Psoas muscle (tissue), 8 donors: ENCODE results near the gene ARFGAP1. TPM values are rescaled to one million over a fixed set of nuclear protein-coding genes. Genes with fewer than 3 reads are reported as not detected.

Source experiments
- ATAC-seq, 4 donors: fragments of 200-7000 bp; cut with Tn5 transposase; one replicate each; pipeline ENCODE4 v1.9.1; 2020; ENCODE audit warnings: moderate library complexity in 3 of 4, mild to moderate bottlenecking in 2 of 4
- DNase-seq, 2 donors: peaks; one replicate each; pipeline ENCODE4 v3.0.0-alpha.2; 2020
- H3K27ac ChIP-seq: fragments of 200-600 bp; one replicate; pipeline ENCODE4 v1.8.0; 2022
- H3K27me3 ChIP-seq, 3 donors: fragments of 200-600 bp in 1 of 3; one replicate each; pipeline versions ENCODE4 v1.6.1 to v1.8.0; 2013 to 2022; ENCODE audit warnings: low read length in 2 of 3, mild to moderate bottlenecking in 2 of 3, moderate library complexity in 1 of 3; ENCODE audit not compliant: insufficient read depth in 3 of 3
- H3K36me3 ChIP-seq, 2 donors: fragments of 200-600 bp in 1 of 2; one replicate each; pipeline versions ENCODE4 v1.6.1 to v1.8.0; 2013 to 2022; ENCODE audit warnings: low read depth in 1 of 2, mild to moderate bottlenecking in 1 of 2, moderate library complexity in 1 of 2; ENCODE audit not compliant: insufficient read depth in 1 of 2
- H3K4me1 ChIP-seq: fragments of 200-600 bp; one replicate; pipeline ENCODE4 v1.8.0; 2022
- H3K4me3 ChIP-seq: fragments of 200-600 bp; one replicate; pipeline ENCODE4 v1.8.0; 2022; ENCODE audit warnings: mild to moderate bottlenecking
- H3K9me3 ChIP-seq: fragments of 200-600 bp; one replicate; pipeline ENCODE4 v1.8.0; 2022
- WGBS, 3 donors: extraction: QIAGEN DNeasy Blood & Tissue Kit; methylation state at CpG; one replicate each; pipeline versions ENCODE4 v1.1.6 to v1.1.7; 2013; 5-methylcytosine and 5-hydroxymethylcytosine counted together
- intact Hi-C, 2 donors: fragments of 100-400 bp; cut with DNase I; formaldehyde crosslinking; loops; one replicate each; pipeline versions ENCODE4 v1.11.0 to v1.14.2; 2022
- polyA plus RNA-seq, 3 donors: library from polyadenylated mRNA; stranded (reverse); fragments of 200-250 nt; gene quantifications; one replicate each; pipeline ENCODE4 v1.2.3, GENCODE V29; 2013
- total RNA-seq, 4 donors: library from RNA; stranded (reverse); fragmentation: NEBNext Ultra II Directional in 2 of 4; extraction: Animal tissue kit (Norgen Biotek cat#: 25700) in 2 of 4; gene quantifications; one replicate each; pipeline versions ENCODE4 v1.2.1 to v1.2.4, GENCODE V29; 2021 to 2023
- TF ChIP-seq, protein P1 (sequence below): fragments of 200-600 bp; IDR thresholded peaks from one replicate; pipeline ENCODE4 v1.8.0; 2022; ENCODE audit warnings: antibody characterized with exemption
- donor health status: healthy with polysubstance abuse.
- donor health status: DM: no; HTN: no; CAD: no; lungs with moderate emphysema.
- donor health status: Bipolar disorder and iron deficiency.
- donor health status: healthy.
- donor health status: DM: yes; HTN: yes; CAD: no.
- donor health status: DM: no; HTN: no; CAD: no.
- donor health status: DM: no; HTN: no; CAD: no.
- donor health status: DM: yes; HTN: yes; CAD: no.

Gene ARFGAP1
- total and polyA plus RNA-seq, 7 donors, result 19.9 to 42.2 (median 26.8) TPM

DNA sequence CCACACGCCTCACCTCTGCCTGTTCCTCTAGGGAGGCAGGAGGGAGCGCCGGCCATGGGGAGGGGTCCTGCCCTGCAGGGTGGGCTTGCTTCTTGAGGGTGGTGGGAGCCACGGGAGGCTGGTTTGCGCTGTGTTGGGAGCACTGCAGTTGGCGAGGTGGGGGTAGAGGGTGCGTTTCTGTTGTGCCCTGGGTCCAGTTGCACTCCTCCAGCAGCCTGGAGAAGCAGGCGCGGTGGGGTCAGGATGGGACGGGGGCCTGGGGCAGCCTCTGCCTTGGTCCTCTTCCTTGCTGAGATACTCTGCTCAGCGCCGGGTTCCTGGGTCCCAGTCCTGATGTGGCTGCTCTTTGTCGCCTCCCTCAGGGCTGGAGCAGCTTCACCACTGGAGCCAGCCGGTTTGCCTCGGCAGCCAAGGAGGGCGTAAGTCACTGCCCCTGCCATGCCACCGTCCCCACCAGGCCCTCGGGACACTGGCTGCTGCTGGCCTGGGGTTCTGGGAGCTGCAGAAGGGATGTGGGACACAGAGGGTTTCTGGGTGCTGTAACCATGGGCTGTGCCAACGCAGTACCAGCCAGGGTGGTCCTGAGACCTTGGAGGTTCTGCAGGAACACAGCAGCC, 8.4 kb downstream of the ARFGAP1 start:
- no peaks in the 10 kb centered on the region for H3K27me3 ChIP-seq
- intact Hi-C loops, result loop anchor here in 1 of 2 donors (5.0 kb wide), 1 partner anchor 59 kb away; no protein-coding TSS in a partner anchor
- H3K36me3 ChIP-seq, result peaks cover 10 to 97% of the 10 kb centered on the region in 2 donors
- no peaks in the 10 kb centered on the region for H3K9me3 ChIP-seq
- no peaks in the 10 kb centered on the region for H3K4me1 ChIP-seq
- 78 to 82% (median 81%) methylated on average over 16 to 19 of the region's 19 CpGs for WGBS, 3 donors
- TF ChIP-seq, protein P1, sequence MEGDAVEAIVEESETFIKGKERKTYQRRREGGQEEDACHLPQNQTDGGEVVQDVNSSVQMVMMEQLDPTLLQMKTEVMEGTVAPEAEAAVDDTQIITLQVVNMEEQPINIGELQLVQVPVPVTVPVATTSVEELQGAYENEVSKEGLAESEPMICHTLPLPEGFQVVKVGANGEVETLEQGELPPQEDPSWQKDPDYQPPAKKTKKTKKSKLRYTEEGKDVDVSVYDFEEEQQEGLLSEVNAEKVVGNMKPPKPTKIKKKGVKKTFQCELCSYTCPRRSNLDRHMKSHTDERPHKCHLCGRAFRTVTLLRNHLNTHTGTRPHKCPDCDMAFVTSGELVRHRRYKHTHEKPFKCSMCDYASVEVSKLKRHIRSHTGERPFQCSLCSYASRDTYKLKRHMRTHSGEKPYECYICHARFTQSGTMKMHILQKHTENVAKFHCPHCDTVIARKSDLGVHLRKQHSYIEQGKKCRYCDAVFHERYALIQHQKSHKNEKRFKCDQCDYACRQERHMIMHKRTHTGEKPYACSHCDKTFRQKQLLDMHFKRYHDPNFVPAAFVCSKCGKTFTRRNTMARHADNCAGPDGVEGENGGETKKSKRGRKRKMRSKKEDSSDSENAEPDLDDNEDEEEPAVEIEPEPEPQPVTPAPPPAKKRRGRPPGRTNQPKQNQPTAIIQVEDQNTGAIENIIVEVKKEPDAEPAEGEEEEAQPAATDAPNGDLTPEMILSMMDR, result no peak
- no peak overlapping the region for H3K27ac ChIP-seq
- H3K4me3 ChIP-seq, result no peak overlapping the region
- no peak for ATAC-seq
- DNase-seq, result peak in 1 of 2 donors; percentile 8

DNA sequence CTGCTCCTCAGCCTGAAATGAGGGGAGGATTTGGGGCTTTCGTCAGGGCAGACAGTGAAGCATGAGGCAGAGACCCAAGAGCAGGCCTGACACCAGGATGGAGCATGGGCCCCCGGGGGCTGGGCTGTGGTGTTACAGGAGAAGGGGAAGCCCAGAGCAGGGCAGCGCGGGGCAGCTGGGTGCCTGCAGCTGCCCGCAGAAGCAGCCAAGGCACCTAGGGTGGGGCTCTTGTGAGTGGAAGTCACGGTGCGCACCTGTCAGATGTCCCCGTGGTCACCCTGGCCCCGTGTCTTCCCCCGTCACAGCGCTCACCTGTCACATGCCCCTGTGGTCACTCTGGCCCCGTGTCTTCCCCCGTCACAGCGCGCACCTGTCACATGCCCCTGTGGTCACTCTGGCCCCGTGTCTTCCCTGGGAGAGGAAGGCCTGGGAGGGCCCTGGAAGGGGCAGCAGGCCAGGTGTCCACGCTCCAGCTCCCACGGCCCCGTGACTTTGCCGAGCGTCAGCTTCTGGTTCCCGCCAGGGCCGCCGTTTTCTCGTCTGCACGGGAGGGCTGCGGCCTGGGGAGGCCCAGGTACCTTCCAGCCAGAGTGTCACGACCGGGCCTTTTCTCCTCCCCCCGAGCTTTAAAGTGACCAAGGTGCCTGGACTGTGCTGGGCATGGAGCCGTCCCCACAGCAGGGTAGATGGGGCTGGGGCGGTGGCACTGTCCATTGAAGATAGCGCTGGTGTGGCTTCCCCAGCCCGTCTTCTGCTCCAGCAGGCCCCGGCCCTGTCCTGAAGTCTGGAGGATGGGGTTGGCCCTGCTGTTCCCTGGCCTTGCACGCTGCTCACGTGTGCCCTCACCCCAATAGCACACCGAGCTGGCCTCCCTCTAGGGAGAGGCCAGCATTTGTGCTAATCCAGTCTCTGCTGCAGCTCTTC, 9.4 kb downstream of the ARFGAP1 start:
- no peak overlapping the region for H3K4me3 ChIP-seq
- peaks cover 5 to 94% of the 10 kb centered on the region in 2 donors for H3K36me3 ChIP-seq
- no peaks in the 10 kb centered on the region for H3K9me3 ChIP-seq
- ATAC-seq, result no peak
- DNase-seq, result peak in 1 of 2 donors; percentile 12
- intact Hi-C loops, result loop anchor here in 1 of 2 donors (5.0 kb wide), 1 partner anchor 60 kb away; no protein-coding TSS in a partner anchor
- TF ChIP-seq, protein P1, result no peak
- WGBS, 3 donors, result 85 to 89% (median 86%) methylated on average over 37 to 38 of the region's 38 CpGs
- H3K27me3 ChIP-seq, result no peaks in the 10 kb centered on the region
- H3K4me1 ChIP-seq, result no peaks in the 10 kb centered on the region
- no peak overlapping the region for H3K27ac ChIP-seq

DNA sequence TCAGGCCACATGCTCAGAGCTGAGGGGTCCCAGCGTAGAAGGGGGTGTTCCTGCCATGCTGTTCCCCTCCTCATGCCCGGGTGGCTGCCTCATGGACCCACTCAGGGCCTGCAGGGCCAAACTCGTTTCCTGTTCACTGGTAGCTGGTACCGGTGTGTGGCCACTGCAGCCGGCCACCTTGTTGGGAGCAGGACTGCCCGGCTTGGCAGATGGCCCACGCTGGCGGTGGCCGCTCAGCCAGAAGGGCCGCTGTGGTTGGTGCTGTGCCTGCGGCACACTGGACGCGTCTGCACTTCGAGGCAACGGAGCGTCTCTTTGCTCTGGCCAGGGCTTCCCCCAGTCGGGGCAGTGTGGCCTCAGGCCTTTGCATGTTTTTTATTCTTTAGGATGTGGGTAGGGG, 10.3 kb downstream of the ARFGAP1 start:
- Histone ChIP-seq H3K4me1 (no peaks in the 10 kb centered on the region), H3K4me3 (no peak overlapping the region), H3K27me3 (no peaks in the 10 kb centered on the region), H3K9me3 (no peaks in the 10 kb centered on the region), H3K36me3 (peaks cover 3 to 94% of the 10 kb centered on the region in 2 donors), H3K27ac (no peak overlapping the region)
- intact Hi-C loops, result loop anchor here in 1 of 2 donors (5.0 kb wide), 1 partner anchor 61 kb away; no protein-coding TSS in a partner anchor
- 90 to 92% (median 90%) methylated on average over 17 of the region's 17 CpGs for WGBS, 3 donors
- TF ChIP-seq, protein P1, result no peak
- DNase-seq (peak in 1 of 2 donors; percentile 10), ATAC-seq (no peak)

DNA sequence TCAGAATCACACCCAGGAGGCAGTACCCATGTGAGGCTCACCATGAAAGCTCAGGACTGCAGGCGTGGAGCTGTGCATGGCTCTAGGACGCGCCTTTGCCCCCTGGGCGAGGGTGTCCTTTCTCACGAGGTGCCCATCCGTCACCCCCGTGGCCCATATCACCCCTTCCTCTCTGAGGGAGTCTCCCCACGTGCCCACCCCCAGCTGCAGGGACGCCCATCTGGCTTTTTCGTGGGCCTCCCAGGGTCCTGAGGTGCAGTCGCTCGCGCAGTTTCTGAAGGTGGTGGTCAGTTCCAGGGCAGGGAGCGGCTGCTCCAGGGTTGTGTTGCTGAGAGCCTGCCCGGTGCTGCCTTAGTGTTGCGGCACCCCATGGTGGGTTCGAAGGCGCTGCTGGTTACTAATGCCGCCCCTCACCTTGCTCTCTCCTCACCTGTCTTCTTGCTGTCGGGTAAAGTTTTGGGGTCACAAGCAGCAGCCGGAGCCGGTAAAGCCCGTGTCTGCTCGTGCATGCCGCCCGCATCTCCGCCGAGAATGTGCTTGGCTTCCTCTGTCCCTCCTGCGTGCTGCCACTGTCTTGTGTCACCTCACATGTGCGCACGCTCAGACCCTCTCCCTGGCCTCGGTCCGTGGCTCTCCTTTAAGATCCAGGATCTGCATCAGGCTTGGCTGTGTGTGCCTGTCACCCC, 10.9 kb downstream of the ARFGAP1 start:
- DNase-seq, result peak in 1 of 2 donors; percentile 11

More for the DNA sequence above, 10.9 kb downstream of the ARFGAP1 start:
- TF ChIP-seq, protein P1, result no peak
- no peaks in the 10 kb centered on the region for H3K9me3 ChIP-seq
- ATAC-seq, result no peak
- 90 to 95% (median 90%) methylated on average over 33 of the region's 33 CpGs for WGBS, 3 donors
- H3K4me1 ChIP-seq, result no peaks in the 10 kb centered on the region
- H3K27me3 ChIP-seq, result no peaks in the 10 kb centered on the region
- H3K4me3 ChIP-seq, result no peak overlapping the region
- intact Hi-C loops, result loop anchor here in 1 of 2 donors (5.0 kb wide), 1 partner anchor 61 kb away; no protein-coding TSS in a partner anchor
- H3K27ac ChIP-seq, result no peak overlapping the region
- peaks cover 4 to 94% of the 10 kb centered on the region in 2 donors for H3K36me3 ChIP-seq
